Non-pigmented ciliary epithelial cell (primary cell): ENCODE data around the gene ARHGAP21.
"Not testable (repeated sequence)": the region's sequence is repeated elsewhere in the genome, so short reads cannot be mapped to it uniquely, and the experiment has no call there.

Experiments used
- DNase-seq: peaks from one replicate; pipeline ENCODE4 v3.0.0-alpha.2; 2010; ENCODE audit warnings: low read depth

ARHGAP21 gene

GRCh38 chr10:24625778-24626177 is 97.9 kb downstream of the ARHGAP21 start:
- no peak for DNase-seq

DNA sequence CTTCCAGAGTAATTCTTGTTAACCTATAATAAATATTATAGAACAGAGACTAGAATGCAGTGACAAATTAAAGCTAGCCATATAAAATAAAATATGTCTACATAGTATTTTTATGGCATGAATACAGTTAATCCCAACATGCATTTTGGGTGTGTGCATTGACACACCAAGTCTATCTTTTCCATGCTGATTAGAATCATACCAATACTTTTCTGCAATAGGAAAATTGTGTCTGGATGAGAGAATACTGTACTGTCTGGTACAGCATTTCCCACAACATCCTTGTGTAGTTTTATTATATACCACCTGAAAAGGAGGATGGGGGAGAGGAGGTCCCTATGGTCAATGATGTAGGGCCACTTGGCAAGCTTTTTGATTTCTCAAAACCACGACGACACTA is 100.3 kb downstream of the ARHGAP21 start:
- no peak for DNase-seq

DNA sequence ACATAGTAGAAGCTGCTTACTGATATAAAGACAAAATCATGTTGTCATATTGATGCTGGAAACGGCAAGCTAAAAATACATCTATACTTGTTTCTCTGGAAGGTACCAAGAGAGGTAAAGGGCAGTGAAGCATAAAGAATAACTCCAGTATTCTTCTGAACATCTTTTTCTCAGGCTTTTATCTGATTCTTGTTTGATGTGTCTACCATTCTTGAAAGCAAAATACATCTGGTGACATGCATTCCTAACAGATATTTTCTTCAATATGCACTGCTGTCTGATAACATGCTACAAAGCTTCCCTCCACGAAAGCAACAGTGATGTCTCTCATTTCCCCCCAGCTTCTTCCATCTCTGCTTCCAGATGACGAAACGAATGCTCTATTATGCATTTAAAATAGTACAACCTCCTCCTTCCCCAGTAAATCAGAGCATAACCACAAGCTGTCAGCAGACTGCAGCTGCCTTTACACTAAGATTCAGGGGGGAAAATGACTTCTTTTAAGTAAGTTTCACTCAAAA is 100.8 kb downstream of the ARHGAP21 start:
- no peak for DNase-seq

- DNase-seq = not testable (repeated sequence)
Measured at GRCh38 chr10:24621035-24621795, 102.5 kb downstream of the ARHGAP21 start.

GRCh38 chr10:24619994-24620310 is 103.7 kb downstream of the ARHGAP21 start:
- DNase-seq = not testable (repeated sequence)

DNA sequence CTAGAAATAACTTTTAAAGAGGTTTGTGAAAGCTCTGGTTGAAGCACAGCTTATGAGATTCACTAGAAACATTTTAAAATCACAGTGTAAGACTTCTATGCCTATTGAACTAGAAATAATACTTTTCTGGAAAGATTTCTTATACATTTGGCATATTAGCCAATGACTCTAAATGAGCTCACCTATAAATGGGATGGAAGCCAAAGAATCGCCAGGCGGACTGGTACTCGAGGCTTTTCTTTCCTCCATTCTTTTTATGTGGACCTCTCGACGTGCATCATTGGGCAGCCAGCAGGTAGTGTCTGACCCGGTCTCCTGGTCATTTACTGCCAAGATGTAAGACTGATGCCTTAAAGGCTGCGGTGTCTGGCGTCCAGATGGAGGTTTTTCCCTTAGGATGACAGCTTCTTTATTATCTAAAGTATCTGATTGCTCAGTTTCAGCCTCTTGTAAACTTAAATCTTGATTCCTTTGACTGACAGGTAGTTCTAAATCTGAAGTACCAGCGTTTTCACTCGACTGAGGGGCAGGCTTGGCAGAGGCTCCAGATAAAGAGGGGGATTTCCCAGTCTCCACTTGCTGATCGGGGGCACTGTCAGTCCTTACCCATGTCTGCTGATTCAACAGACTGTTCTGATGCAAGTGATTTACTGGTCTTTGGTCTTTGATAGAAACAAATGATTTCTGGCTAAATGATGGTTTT is 104.2 kb downstream of the ARHGAP21 start:
- not testable (repeated sequence) for DNase-seq

DNA sequence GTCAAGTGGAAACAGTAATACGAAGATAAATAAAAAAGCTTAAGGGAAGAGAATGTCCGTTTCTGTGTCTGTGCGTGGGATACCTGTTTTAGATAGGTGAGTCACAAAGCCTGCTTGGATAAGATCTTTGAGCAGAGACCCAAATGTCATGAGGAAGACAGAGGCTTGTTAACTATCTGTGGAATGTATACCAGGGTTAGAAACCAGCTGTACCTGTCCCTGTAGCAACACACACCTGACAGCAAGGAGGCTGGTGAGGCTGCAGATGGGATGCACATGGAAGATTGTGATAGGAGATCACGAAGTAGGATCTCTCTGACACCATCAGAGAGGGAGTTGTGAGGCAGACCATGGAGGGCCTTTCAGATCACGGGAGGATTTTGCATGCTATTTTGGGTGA is 105.3 kb downstream of the ARHGAP21 start:
- DNase-seq = no peak

- DNase-seq = no peak
Measured at GRCh38 chr10:24617771-24618396, 105.8 kb downstream of the ARHGAP21 start.

DNA sequence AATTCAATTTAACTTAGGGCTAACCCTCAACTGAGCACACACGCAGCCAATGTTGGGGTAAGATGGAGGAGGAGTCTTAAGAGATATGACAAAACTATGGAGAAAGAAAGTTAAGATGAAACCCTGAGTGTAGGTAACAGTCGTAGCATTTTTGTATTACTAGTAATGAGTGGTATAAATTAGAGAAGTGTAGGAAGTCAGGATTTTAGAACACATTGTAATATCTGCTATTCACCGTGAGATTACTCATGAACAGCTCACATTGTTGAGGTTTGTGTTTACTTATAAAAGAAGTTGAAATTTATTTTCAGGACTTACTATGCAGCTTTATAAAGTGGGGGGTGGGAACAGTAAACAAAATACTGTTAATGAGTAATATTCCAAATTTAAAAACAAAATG is 107.2 kb downstream of the ARHGAP21 start:
- DNase-seq = no peak

DNA sequence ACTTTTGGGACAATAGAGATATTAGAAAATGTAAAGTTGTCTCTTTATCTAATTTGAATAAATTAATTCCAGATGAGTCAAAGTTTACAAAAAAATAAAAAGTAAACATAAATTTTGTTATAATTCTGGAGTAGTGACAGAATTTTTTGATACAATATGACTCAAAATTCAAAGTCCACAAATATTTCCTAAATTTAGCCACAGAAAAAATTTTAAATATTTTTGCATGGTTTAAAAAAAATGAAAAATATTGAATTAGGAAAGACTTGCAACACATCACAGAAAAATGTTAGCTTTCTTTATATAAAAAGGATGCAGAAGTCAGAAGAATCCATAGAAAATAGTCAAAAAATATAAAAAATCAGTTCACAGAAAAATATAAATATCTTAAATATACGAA is 117.7 kb downstream of the ARHGAP21 start:
- DNase-seq = no peak

GRCh38 chr10:24605141-24605540 is 118.5 kb downstream of the ARHGAP21 start:
- no peak for DNase-seq

GRCh38 chr10:24603333-24603732 is 120.4 kb downstream of the ARHGAP21 start:
- peak; percentile 22 for DNase-seq

DNA sequence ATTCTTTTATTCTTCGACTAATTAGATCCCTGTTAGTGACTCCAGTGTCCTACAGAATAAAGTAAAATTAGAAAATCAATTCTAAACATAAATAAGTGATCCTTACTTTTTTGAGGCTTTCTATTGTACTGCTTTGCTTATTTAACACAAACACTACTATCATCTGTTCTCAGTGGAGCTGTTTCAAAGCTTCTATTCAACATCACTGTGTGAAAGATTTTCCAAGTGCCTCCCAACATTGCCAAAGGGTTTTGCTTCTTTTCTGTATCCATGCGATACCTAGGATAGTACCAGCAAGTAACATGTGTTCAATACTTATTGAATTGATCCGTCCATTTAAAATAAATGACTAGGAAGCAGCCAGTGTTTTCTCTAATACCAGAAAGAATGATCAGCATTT is 125.7 kb downstream of the ARHGAP21 start:
- no peak for DNase-seq

DNA sequence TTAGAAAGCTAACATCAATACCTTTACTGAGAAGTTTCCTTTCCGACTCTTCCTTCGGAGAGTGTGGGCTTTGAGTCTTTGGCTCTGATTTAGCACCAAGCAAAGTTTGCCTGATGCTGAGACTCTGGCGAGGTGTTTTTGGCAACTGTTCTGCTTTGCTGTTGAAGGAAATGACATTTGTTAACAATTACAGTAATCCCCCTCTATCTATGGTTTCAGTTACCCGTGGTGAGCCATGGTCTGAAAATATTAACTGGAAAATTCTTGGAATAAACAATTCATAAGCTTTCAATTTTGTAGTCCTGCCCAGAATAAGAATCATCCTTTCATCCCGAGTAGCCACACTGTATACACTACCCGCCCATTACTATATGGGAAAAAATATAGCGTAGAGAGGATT is 126.3 kb downstream of the ARHGAP21 start:
- DNase-seq = no peak

GRCh38 chr10:24596217-24596930 is 127.3 kb downstream of the ARHGAP21 start:
- DNase-seq = no peak

DNA sequence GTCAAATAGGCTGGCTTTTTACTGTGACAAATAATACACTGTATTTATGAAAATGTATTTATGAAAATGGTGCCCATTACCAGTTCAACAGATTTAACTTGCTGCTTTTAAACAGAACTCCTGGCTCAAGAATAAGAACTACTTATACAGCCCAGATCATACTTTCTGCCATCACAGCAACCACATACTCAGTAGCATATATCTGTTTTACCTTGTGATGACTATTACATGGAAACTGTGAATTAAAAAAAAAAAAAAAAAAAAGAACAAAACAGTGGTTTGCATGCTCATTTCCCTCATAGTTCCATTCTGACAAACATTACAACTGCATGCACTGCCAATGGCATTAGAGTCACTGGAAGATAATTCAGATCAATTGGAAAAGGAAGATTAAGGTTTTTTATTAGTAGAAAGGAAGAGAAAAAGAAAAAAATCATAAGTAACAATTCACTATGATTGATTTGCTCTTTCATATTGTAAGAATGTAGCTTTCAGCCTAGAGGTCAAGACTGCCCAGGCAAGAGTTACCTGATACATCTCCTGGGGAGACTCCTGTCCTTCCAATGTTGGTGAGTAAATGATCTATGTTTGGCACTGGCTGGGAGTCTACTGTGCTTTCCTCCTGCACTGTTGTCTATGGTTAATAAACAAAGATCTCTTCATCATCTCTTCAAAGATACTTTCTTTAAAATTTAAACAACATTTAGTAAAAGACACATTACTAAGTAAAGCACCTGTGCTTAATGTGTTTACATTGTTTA is 132.8 kb downstream of the ARHGAP21 start:
- DNase-seq = no peak

DNA sequence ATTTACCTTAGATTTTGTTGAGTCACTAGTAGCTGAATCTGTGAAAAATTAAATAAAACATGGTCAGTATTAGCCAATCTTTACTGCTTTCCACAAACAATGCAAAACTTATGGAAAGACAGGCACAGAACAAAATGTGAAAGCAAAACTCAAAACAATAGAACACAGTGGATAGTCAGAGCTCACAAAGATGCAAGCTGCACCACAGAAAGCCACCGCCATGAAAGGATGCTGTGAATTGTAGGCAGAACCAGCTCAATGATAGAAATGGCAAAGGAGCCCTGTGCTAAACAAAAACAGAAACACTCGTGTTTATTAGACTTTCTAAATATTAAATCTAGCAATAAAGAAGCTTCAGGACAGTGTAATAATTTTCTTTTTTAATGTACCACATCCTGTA is 134.4 kb downstream of the ARHGAP21 start:
- no peak for DNase-seq

GRCh38 chr10:24579906-24580305 is 143.8 kb downstream of the ARHGAP21 start:
- no peak for DNase-seq

DNA sequence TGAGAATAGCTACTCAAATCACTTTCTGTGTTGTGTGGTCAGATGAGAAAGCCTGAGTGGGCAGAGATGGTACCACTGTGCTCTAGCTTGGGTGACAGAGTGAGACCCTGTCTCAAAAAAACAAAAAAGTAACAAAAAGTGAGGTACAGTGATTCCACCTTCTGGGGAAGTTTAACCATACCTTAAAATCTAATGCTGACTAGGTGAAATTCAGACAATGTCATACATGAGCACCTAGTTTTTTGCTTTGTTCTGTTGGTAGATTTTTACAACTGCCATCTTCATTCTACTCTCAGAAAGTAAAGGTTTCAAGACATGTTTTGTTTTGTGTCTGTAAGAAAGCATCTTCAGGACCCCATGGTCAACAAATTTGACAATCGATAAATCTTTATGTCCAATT is 144.2 kb downstream of the ARHGAP21 start:
- no peak for DNase-seq

DNA sequence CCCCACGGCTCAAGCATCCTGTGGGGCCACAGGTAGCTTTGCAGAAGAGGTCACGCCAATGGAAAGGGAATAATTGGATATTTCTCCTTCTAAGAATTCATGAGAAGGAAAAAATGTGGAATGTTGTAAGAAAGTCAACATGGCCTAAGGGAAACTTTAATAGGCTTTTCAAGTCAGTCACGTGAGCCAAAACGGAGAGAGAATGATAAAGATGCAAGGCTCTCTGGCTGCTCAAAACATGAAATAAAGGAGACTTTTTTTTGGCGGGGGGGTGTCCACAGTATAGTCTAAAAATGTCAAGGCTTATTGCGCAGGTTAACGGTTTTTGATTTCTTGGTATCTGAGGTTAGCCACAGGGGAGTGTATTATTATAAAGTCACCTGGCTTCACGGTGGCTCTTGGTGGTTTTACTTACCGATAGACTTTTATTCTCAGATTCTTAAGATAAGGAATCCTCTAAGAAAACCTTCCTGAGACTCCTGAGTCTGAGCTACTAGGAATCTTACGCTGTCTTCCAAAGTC is 148.1 kb downstream of the ARHGAP21 start:
- no peak for DNase-seq

GRCh38 chr10:24574578-24575155 is 149.0 kb downstream of the ARHGAP21 start:
- DNase-seq = no peak
